CD8-positive, alpha-beta memory T cell (primary cell): ENCODE measurements around the gene PAQR6. TPM values are rescaled to one million over a fixed set of nuclear protein-coding genes. Genes with fewer than 3 reads are reported as not detected.

Source experiments
- CTCF ChIA-PET: fragments of 350-600 bp; sonication (Branson Sonifier 250); formaldehyde crosslinking; loops from one replicate; lab custom pipeline; 2021; ENCODE audit warnings: antibody characterized with exemption; lab: Charles Lee
- POLR2A ChIA-PET: fragments of 350-600 bp; sonication (Branson Sonifier 250); formaldehyde crosslinking; loops from one replicate; lab custom pipeline; 2021; ENCODE audit warnings: antibody characterized with exemption; lab: Charles Lee
- DNase-seq, 5 donors: peaks; one replicate each; pipeline versions ENCODE4 v3.0.0 to v3.0.0-alpha.2; 2020 to 2022; ENCODE audit warnings: mixed read lengths in 1 of 5
- H3K27ac ChIP-seq: one replicate; pipeline ENCODE4 v1.7.0; 2013; ENCODE audit warnings: low read depth, mild to moderate bottlenecking, low read length, moderate library complexity
- H3K27me3 ChIP-seq: 2 replicates; pipeline ENCODE4 v1.7.0; 2013; ENCODE audit warnings: low read length, mild to moderate bottlenecking; ENCODE audit not compliant: insufficient read depth, poor library complexity, severe bottlenecking
- H3K36me3 ChIP-seq: 2 replicates; pipeline ENCODE4 v1.7.0; 2013; ENCODE audit warnings: mild to moderate bottlenecking, low read length, moderate library complexity; ENCODE audit not compliant: insufficient read depth
- H3K4me1 ChIP-seq: 2 replicates; pipeline ENCODE4 v1.7.0; 2013; ENCODE audit warnings: mild to moderate bottlenecking, low read length, moderate library complexity; ENCODE audit not compliant: insufficient read depth
- H3K4me3 ChIP-seq: 2 replicates; pipeline ENCODE4 v1.7.0; 2013; ENCODE audit warnings: mild to moderate bottlenecking, low read length
- H3K9me3 ChIP-seq: 2 replicates; pipeline ENCODE4 v1.7.0; 2013; ENCODE audit warnings: mild to moderate bottlenecking, low read length
- H3K27ac Mint-ChIP-seq, 8 donors: one replicate each; pipeline ENCODE4 v1.8.0; 2020 to 2021; ENCODE audit warnings: mixed read lengths in 8 of 8, mild to moderate bottlenecking in 6 of 8, inconsistent platforms in 3 of 8, moderate library complexity in 3 of 8
- H3K27me3 Mint-ChIP-seq, 2 donors: one replicate each; pipeline ENCODE4 v1.8.0; 2020 to 2021; ENCODE audit warnings: mixed read lengths in 2 of 2, mild to moderate bottlenecking in 1 of 2, moderate library complexity in 1 of 2
- H3K36me3 Mint-ChIP-seq, 3 donors: one replicate each; pipeline ENCODE4 v1.8.0; 2020 to 2021; ENCODE audit warnings: mixed read lengths in 3 of 3, inconsistent platforms in 1 of 3, mild to moderate bottlenecking in 1 of 3
- H3K4me1 Mint-ChIP-seq, 3 donors: one replicate each; pipeline ENCODE4 v1.8.0; 2020 to 2021; ENCODE audit warnings: mixed read lengths in 3 of 3, inconsistent platforms in 1 of 3, mild to moderate bottlenecking in 1 of 3
- H3K4me3 Mint-ChIP-seq, 7 donors: one replicate each; pipeline ENCODE4 v1.8.0; 2020 to 2021; ENCODE audit warnings: mixed read lengths in 7 of 7, mild to moderate bottlenecking in 6 of 7, moderate library complexity in 4 of 7, inconsistent platforms in 2 of 7
- H3K9me3 Mint-ChIP-seq, 5 donors: one replicate each; pipeline ENCODE4 v1.8.0; 2020 to 2022; ENCODE audit warnings: mixed read lengths in 5 of 5, mild to moderate bottlenecking in 3 of 5, moderate library complexity in 2 of 5, inconsistent platforms in 1 of 5
- polyA plus RNA-seq: library from polyadenylated mRNA; unstranded; fragments of 300-500 nt; fragmentation: Illumina TruSeq; gene quantifications from one replicate; pipeline ENCODE4 v1.2.3, GENCODE V29; 2021
- total RNA-seq, 2 experiments: library from RNA; stranded (reverse); gene quantifications; one replicate each; pipeline ENCODE4 v1.2.3, GENCODE V29; 2021

Gene PAQR6
- total and polyA plus RNA-seq, 3 experiments from 2014 or later, result 0.53 to 1.9 (median 1.9) TPM

- H3K9me3 Mint-ChIP-seq, result no peaks in the 10 kb centered on the region
- Histone ChIP-seq H3K27me3 (no peaks in the 10 kb centered on the region), H3K36me3 (no peaks in the 10 kb centered on the region), H3K4me3 (no peak overlapping the region), H3K4me1 (peaks cover 29% of the 10 kb centered on the region), H3K27ac (no peak overlapping the region), H3K9me3 (no peaks in the 10 kb centered on the region)
- peaks cover 33 to 40% (median 35%) of the 10 kb centered on the region in 3 donors for H3K4me1 Mint-ChIP-seq
- no peak for DNase-seq
- peaks cover 4 to 30% (median 7%) of the 10 kb centered on the region in 3 donors for H3K36me3 Mint-ChIP-seq
- no peaks in the 10 kb centered on the region for H3K27me3 Mint-ChIP-seq
- CTCF ChIA-PET, result no interaction called here
- no peak overlapping the region for H3K4me3 Mint-ChIP-seq
- no peak overlapping the region for H3K27ac Mint-ChIP-seq
- POLR2A ChIA-PET, result no interaction called here
These were observed 37.6 kb upstream of the PAQR6 start for GRCh38 chr1:156285437-156285836.

GRCh38 chr1:156284757-156285156, 36.9 kb upstream of the PAQR6 start:
- Histone ChIP-seq H3K9me3 (no peaks in the 10 kb centered on the region), H3K36me3 (no peaks in the 10 kb centered on the region), H3K27ac (no peak overlapping the region), H3K27me3 (no peaks in the 10 kb centered on the region), H3K4me3 (no peak overlapping the region), H3K4me1 (peaks cover 29% of the 10 kb centered on the region)
- no peaks in the 10 kb centered on the region for H3K9me3 Mint-ChIP-seq
- ChIA-PET POLR2A (no interaction called here), CTCF (no interaction called here)
- no peaks in the 10 kb centered on the region for H3K27me3 Mint-ChIP-seq
- H3K4me3 Mint-ChIP-seq, result peak overlapping the region in 1 of 7 donors; percentile 63
- no peak for DNase-seq
- H3K27ac Mint-ChIP-seq, result peak overlapping the region in 1 of 8 donors; percentile 96
- peaks cover 0 to 29% (median 3%) of the 10 kb centered on the region in 3 donors for H3K36me3 Mint-ChIP-seq
- H3K4me1 Mint-ChIP-seq, result peaks cover 39 to 47% (median 39%) of the 10 kb centered on the region in 3 donors

GRCh38 chr1:156284112-156284511, 36.3 kb upstream of the PAQR6 start, which contains the start of gene TMEM79:
Gene TMEM79, plus strand, starts transcription at chr1:156284325. Its CDS starts 902 bp downstream, at chr1:156285227.
- POLR2A ChIA-PET, result interaction anchor here (2.5 kb wide), 1 partner anchor 10 kb away, joined by 18 read pairs; the partner anchor contains the start of gene GLMP
- Histone ChIP-seq H3K4me1 (peaks cover 29% of the 10 kb centered on the region), H3K27ac (peak within 1 kb of the TSS; percentile 74), H3K4me3 (peak within 1 kb of the TSS; percentile 92), H3K36me3 (no peaks in the 10 kb centered on the region), H3K27me3 (no peaks in the 10 kb centered on the region), H3K9me3 (no peaks in the 10 kb centered on the region)
- DNase-seq, result no peak
- H3K4me1 Mint-ChIP-seq, result peaks cover 39 to 48% (median 41%) of the 10 kb centered on the region in 3 donors
- H3K4me3 Mint-ChIP-seq, result peak within 1 kb of the TSS; percentile 91 to 97 (median 95)
- no peaks in the 10 kb centered on the region for H3K27me3 Mint-ChIP-seq
- no peaks in the 10 kb centered on the region for H3K9me3 Mint-ChIP-seq
- H3K36me3 Mint-ChIP-seq, result peaks cover 0 to 29% (median 0%) of the 10 kb centered on the region in 3 donors
- H3K27ac Mint-ChIP-seq, result peak within 1 kb of the TSS; percentile 89 to 97 (median 94)
- CTCF ChIA-PET, result interaction anchor here (1.7 kb wide), 1 partner anchor 10 kb away, joined by 6 read pairs; no protein-coding TSS in a partner anchor

- H3K36me3 ChIP-seq, result peaks cover 5% of the 10 kb centered on the region
- H3K27ac ChIP-seq, result no peak overlapping the region
- Mint-ChIP-seq H3K9me3 (no peaks in the 10 kb centered on the region), H3K36me3 (peaks cover 0 to 28% (median 0%) of the 10 kb centered on the region in 3 donors), H3K27ac (peak overlapping the region; percentile 19 to 97 (median 94)), H3K4me1 (peaks cover 39 to 48% (median 41%) of the 10 kb centered on the region in 3 donors), H3K27me3 (no peaks in the 10 kb centered on the region), H3K4me3 (peak overlapping the region; percentile 91 to 97 (median 95))
- no peaks in the 10 kb centered on the region for H3K9me3 ChIP-seq
- H3K4me3 ChIP-seq, result peak overlapping the region; percentile 92
- POLR2A ChIA-PET, result interaction anchor here (0.8 to 2.5 kb wide), 6 partner anchors 10 to 350 kb away, joined by 3 to 25 read pairs (median 4); partner anchors contain the start of genes GLMP, KHDC4, PMF1 and SLC25A44
- H3K4me1 ChIP-seq, result peaks cover 29% of the 10 kb centered on the region
- CTCF ChIA-PET, result interaction anchor here (0.8 to 3.6 kb wide), 7 partner anchors 11 to 155 kb away, joined by 3 to 11 read pairs (median 4); no protein-coding TSS in a partner anchor
- H3K27me3 ChIP-seq, result no peaks in the 10 kb centered on the region
- no peak for DNase-seq
These were observed 35.7 kb upstream of the PAQR6 start for GRCh38 chr1:156283521-156283920.

DNA sequence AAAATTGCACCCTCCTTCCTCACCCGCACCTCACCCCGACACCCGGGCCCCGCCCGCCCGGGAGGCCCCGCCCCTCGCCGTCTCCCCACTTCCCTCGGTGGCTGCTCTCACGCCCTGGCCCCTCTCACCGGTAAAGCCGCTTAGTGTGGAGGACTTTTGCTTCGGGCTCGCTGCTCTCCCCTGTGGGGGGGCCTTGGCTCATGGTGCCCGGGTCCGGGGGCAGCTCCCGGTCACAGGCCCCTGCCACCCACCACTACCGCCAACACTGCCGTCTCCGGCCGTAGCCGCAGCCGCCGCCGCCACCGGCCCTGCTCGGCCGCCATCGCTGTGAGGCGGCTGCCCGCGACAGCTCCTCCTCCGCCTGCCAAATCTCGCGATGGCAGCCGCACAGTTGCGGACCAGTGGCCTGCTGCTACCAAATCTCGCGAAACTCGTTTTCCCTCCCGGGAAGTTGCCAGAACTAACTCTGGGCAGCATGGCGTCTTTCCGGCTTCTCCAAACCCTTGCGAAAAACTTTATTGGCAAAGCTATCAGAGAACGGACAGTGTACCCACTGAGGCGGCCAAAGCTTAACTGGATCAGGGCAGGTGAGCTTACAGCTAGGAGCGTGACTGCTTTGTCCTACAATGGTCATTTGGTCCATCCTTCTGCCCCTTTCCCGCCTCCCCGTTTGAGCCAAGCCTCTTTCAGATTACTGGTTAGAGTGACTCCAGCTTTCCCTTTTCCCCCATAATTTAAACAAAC, 34.8 kb upstream of the PAQR6 start, which contains the start of gene SMG5:
TSS of gene SMG5 (minus strand) at position 347 of the 744 bp plus-strand sequence. CDS start at position 202, 145 bp downstream.
- peak; percentile 94 to 98 (median 96) for DNase-seq
- Histone ChIP-seq H3K27me3 (no peaks in the 10 kb centered on the region), H3K36me3 (peaks cover 13% of the 10 kb centered on the region), H3K4me3 (peak within 1 kb of the TSS; percentile 92), H3K9me3 (no peaks in the 10 kb centered on the region), H3K4me1 (peaks cover 29% of the 10 kb centered on the region), H3K27ac (peak within 1 kb of the TSS; percentile 74)
- POLR2A ChIA-PET, result interaction anchor here (0.6 to 2.5 kb wide), 13 partner anchors 9 to 454 kb away, joined by 3 to 25 read pairs (median 4); partner anchors contain the start of genes GLMP, KHDC4, PMF1 and SLC25A44
- CTCF ChIA-PET, result interaction anchor here (0.8 to 3.6 kb wide), 8 partner anchors 10 to 155 kb away, joined by 3 to 11 read pairs (median 4); no protein-coding TSS in a partner anchor
- no peaks in the 10 kb centered on the region for H3K27me3 Mint-ChIP-seq
- H3K9me3 Mint-ChIP-seq, result no peaks in the 10 kb centered on the region
- peaks cover 0 to 36% (median 0%) of the 10 kb centered on the region in 3 donors for H3K36me3 Mint-ChIP-seq
- peaks cover 42 to 51% (median 44%) of the 10 kb centered on the region in 3 donors for H3K4me1 Mint-ChIP-seq
- peak within 1 kb of the TSS; percentile 89 to 97 (median 94) for H3K27ac Mint-ChIP-seq
- peak within 1 kb of the TSS; percentile 91 to 97 (median 95) for H3K4me3 Mint-ChIP-seq

DNA sequence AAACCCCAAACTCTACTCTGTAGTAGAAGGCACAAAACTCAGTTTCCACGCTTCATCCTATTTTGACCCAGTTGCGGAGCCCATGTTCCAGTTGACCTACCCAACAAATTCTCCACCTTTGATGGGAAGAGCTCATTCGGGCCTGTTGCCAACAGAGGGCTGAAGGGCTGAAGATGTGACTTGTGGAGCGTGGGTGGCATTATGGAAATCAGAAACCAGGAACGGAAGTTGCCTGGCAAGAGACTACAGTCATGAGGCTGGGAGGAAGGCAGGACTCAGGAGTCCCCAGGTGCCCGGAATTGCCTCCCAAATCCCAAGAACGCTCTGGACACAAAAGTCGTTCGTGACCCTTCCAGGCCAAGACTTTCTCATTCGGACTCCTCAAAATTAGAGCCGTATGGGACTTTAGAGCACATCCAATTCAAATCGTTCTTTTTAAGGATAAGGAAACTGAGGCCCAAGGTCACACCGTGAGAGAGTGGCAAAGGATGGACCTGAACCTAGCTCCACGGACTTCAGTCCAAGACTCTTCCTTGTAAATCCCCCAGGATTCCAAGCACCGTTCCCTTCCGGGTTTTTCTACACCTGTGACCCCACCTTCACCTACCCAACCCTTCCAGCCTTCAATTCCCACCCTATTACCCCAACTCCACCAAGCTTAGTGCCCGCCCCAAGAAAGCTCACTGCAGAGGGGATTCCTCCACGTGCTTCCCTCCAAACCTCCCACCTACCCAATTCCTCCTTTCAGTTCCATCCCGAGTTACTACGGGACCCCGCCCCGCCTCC, 34.0 kb upstream of the PAQR6 start:
- H3K27ac ChIP-seq, result peak overlapping the region; percentile 74
- ChIA-PET POLR2A (interaction anchor here (0.6 to 2.5 kb wide), 10 partner anchors 8 to 453 kb away, joined by 3 to 25 read pairs (median 4); partner anchors contain the start of genes CCT3, GLMP, PMF1 and SLC25A44), CTCF (interaction anchor here (0.9 to 3.6 kb wide), 7 partner anchors 9 to 164 kb away, joined by 3 to 11 read pairs (median 4); no protein-coding TSS in a partner anchor)
- Mint-ChIP-seq H3K27me3 (no peaks in the 10 kb centered on the region), H3K27ac (peak overlapping the region; percentile 89 to 97 (median 94)), H3K36me3 (peaks cover 0 to 44% (median 2%) of the 10 kb centered on the region in 3 donors), H3K4me1 (peaks cover 42 to 52% (median 45%) of the 10 kb centered on the region in 3 donors), H3K4me3 (peak overlapping the region; percentile 91 to 97 (median 95)), H3K9me3 (no peaks in the 10 kb centered on the region)
- no peak for DNase-seq
- no peaks in the 10 kb centered on the region for H3K27me3 ChIP-seq
- peak overlapping the region; percentile 92 for H3K4me3 ChIP-seq
- peaks cover 19% of the 10 kb centered on the region for H3K36me3 ChIP-seq
- no peaks in the 10 kb centered on the region for H3K9me3 ChIP-seq
- peaks cover 29% of the 10 kb centered on the region for H3K4me1 ChIP-seq

GRCh38 chr1:156281281-156281680, 33.4 kb upstream of the PAQR6 start:
- Histone ChIP-seq H3K27me3 (no peaks in the 10 kb centered on the region), H3K4me1 (peaks cover 29% of the 10 kb centered on the region), H3K9me3 (no peaks in the 10 kb centered on the region), H3K27ac (peak overlapping the region; percentile 74), H3K4me3 (peak overlapping the region; percentile 92), H3K36me3 (peaks cover 25% of the 10 kb centered on the region)
- H3K27ac Mint-ChIP-seq, result peak overlapping the region; percentile 89 to 97 (median 94)
- peaks cover 42 to 52% (median 45%) of the 10 kb centered on the region in 3 donors for H3K4me1 Mint-ChIP-seq
- peaks cover 0 to 48% (median 2%) of the 10 kb centered on the region in 3 donors for H3K36me3 Mint-ChIP-seq
- peak overlapping the region; percentile 91 to 97 (median 95) for H3K4me3 Mint-ChIP-seq
- no peaks in the 10 kb centered on the region for H3K9me3 Mint-ChIP-seq
- POLR2A ChIA-PET, result interaction anchor here (1.0 kb wide), 1 partner anchor 57 kb away, joined by 3 read pairs; the partner anchor contains the start of genes CCT3 and TSACC
- DNase-seq, result peak in 4 of 5 donors; percentile 4 to 57 (median 15)
- no peaks in the 10 kb centered on the region for H3K27me3 Mint-ChIP-seq
- CTCF ChIA-PET, result interaction anchor here (1.1 to 3.6 kb wide), 3 partner anchors 8 to 165 kb away, joined by 3 to 11 read pairs (median 3); no protein-coding TSS in a partner anchor
